Stimulated activated CD4-positive, alpha-beta T cell treated with anti-CD3 and anti-CD28 coated beads, TNF-alpha, amount 100 ng/mL, for 1 hour (primary cell): ENCODE results near the gene ST6GALNAC3.

ENCODE experiments used
- DNase-seq, 3 donors: peaks; one replicate each; pipeline ENCODE4 v3.0.0-alpha.2; 2020; ENCODE audit warnings: low read depth in 3 of 3, low spot score in 1 of 3

The ST6GALNAC3 gene

GRCh38 chr1:76141929-76142328 is 67.4 kb downstream of the ST6GALNAC3 start:
- DNase-seq: no peak

DNA sequence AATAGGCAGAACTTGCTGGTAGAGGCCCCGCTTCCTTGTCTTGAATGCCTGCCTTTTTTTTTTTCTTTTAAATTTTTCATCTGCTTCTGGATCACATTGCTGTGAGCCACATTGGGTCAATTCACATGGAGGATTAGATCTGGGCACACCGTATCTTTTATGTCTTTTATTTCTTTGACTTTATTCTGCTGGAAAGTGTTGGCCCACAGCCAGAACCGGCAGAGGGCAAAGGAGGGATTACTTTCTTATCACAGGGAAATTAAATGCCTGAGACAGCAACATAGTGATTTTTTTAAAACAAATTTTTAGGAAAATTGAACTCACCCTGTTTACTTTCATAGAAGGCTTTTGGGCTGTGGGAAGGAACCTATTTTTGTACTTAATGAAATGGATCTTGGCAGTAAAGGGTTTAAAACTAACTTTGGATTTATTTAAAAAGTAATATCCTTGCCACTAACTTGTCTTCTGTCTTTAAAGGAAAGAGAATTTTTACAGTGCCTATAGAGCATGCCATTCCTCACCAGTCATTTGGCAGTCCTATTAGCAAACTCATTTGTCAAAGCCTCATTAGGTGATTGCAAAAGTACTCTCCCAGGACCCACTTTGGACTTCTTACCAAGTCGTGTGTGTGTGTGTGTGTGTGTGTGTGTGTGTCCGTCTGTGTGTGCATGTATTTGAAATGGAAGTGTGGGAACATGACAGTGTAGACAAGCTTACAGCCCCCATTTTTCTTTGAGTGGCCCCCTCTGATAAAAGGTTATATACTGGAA is 68.4 kb downstream of the ST6GALNAC3 start:
- no peak for DNase-seq

DNA sequence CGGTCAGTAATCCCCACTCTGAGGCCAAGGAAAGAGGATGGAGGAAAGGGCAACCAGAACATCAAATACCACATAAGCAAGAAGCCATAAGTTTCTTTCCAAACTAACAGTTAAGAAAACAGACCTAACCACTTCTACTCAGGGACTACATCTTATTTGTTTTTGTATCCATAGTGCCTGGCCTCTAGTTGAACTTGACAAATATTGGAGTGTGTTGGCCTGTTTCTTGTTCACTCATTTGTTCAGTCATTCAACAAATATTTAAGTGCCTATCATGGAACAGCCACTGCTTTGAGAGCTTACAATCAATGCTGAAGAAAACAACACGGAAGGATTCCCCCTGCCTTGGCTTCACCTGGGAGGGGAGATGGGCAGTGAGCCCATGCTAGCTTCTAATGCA is 69.7 kb downstream of the ST6GALNAC3 start:
- DNase-seq: no peak

GRCh38 chr1:76145332-76145731 is 70.8 kb downstream of the ST6GALNAC3 start:
- no peak for DNase-seq

DNA sequence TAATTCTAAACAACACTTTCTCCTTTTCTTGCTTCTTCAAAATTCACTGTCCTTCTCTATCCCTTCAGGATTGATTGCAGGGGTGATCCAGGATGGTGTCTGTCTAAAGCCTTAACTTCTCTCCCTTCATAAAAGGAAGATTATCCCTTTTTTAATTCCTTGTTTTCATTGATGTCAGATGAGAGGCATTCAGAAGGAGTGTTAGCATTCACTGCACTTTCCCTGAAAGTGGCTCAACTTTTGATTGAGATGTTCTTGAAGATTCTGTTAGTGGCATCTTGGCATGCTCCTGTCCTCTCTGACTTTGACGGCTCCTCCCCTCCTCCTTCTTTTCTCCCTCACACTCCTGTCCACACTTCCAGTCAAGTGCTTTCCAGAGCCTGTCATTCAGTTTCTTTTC is 71.6 kb downstream of the ST6GALNAC3 start:
- DNase-seq: no peak

- DNase-seq: no peak
These were observed 73.4 kb downstream of the ST6GALNAC3 start for GRCh38 chr1:76147917-76148316.

GRCh38 chr1:76148460-76148859 is 73.9 kb downstream of the ST6GALNAC3 start:
- no peak for DNase-seq

DNA sequence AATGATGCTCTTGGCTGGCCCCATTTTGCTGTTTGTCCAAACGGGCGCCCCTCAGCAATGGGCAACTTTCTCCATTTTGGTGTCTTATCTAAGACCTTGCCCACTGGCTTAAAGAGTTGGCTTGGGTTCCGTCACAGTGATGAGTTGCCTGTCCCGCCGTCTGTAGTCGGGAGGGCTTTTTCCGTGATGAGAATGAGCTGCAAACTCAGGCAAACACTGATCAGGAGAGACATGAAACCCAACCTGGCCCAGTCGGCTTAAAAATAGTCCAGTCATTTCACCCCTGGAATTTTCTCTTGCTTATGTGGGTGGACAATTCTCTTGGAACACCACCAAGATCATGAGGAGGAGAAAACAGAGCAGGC is 79.3 kb downstream of the ST6GALNAC3 start:
- no peak for DNase-seq

DNA sequence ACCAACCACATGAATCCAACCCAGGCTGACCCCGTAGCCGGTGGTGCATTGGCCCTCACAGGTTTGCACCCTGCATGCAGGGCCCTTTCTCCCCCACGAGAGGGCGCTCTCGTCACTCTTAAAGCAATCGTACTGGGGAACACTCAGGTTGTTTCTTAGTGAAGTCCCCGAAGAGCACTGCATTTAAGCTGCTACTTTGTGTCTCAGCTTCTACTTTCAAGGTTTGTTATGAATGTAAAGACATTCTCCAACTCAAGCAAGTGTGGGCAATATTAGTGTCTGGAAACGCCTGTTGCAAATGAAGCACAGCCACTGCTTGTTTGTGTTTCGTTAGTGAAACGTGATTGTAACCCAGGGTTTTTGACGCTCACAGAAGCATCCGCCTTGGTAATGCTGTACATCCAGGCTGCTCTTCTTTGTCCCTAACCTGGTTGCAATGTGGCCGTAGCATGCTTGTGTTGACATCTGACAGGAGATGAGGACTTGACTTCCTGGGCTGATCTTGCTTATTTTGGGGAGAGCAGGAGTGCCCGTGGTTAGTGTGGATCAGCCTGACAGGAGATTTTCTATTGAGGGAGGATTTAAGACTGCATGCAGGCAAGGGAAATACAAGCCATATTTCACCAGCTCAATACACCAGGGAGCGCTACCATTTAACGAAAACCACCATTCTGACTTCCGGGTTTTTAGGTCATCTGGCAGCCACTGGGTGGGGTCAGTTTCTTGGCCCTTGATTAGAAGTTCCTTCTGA is 79.8 kb downstream of the ST6GALNAC3 start:
- DNase-seq: peak; percentile 49 to 69 (median 52)

GRCh38 chr1:76156987-76157386 is 82.4 kb downstream of the ST6GALNAC3 start:
- DNase-seq: no peak

DNA sequence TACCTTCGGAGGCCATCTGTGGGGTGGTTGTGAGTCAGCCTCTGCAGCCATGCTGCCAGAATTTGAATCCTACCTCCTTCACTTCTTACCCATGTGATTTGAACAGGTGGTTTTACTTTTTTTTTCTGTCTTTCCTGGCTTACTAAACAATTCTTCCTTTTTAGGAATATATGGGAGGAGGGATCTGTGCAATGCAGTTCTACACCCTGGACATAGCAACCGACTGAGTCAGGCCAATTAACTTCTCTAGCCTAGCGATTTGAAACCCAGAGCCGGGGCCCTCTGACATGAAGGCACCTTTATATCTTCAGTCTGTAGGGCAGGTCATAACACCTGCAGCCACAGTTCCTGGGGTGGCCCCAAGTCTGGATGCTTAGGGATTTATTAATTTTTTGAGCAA is 83.6 kb downstream of the ST6GALNAC3 start:
- no peak for DNase-seq

DNA sequence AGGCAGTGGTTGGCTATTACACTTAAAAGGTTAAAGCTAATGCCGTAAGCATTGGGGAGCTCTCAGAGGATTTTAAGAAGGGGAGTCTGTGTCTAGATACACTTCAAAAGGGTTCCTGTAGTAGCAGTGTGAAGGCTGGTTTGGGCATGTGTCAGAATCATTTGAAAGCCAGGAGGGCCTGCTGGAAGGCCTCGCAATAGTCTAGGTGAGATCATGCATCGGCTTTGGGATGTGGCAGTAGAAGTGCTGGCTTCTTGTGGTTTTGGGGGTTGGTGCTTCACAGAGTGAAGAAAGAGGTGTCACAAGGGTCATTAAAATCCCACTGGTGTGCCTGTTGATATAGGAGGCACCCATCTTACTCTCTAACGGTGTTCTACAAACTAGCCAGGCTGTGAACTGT is 85.7 kb downstream of the ST6GALNAC3 start:
- no peak for DNase-seq

- DNase-seq: no peak
These were observed 86.9 kb downstream of the ST6GALNAC3 start for GRCh38 chr1:76161451-76161850.

DNA sequence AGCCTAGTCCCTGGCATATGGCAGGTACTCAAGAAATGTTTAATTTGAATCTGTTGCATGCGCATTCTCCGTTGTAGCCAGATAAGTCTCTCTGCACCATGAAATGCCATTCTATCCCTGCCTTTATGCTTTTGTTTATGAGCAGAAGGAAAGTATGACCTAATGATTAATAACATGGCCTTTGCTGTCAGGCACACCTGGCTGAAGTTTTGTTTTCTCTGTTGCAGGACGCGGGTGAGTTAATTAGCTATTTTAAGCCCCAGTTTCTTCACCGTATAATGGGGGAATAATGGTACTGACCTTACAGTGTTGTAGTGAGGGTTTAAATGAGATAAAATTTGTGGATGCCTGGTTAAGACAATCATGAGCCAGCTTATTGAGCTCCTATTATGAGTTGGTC is 87.7 kb downstream of the ST6GALNAC3 start:
- DNase-seq: no peak

DNA sequence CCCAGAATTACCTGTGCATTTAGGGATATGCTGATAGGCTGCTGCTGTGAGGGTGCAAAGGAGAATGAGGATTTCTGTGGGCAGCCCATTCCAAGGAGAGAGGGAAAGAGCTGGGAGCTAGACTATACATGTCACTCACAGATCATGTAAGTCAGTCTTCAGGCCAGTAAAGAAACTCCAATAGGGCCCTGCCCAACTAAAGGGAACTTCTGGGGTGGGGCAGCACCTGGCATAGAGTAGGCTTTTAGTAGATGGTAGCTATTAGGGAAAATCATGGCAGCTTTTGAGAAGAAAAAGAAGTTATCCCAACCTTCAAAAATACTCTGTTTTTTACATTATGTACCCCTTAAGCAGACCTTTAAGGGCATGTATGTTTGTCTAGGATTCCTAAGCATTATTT is 89.6 kb downstream of the ST6GALNAC3 start:
- DNase-seq: no peak

DNA sequence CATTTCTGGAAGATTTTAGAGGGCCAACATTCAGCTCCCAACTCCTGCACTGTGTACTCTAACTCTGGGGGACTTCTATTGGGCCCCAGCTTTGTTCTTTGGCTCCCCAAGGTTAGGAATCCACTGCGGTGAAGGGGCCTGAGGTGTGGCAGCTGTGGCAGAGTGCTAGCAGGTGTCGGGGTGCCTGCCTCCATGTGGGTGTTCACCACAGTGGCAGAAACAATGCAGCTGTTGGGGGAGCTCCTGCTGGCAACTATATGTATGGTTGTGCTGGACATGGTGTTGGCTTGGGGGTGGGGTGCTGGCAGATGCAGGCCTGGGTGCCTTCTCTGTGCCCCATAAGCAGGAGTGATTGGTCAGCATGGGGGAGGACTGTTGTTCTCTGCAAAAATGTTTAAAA is 95.5 kb downstream of the ST6GALNAC3 start:
- DNase-seq: no peak

- no peak for DNase-seq
These were observed 96.0 kb downstream of the ST6GALNAC3 start for GRCh38 chr1:76170513-76170912.

DNA sequence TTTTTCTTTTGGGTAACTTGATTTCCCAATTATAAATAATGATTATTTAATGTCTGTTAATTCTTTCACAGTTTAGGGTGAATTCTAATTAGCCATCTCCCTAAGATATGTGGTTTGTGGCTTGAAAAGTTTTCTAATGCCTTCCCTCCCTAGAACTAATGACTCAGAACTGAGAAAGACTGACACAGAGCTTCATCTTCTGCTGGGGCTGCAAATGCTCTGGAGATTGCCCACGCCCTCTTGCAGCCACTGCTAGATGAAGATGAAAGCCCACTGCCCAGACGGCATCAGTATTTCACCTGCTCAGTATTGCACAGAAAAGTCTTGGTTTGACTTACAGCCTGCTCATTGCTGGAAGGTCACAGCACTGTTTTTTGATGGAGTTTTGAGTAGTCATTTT is 101.5 kb downstream of the ST6GALNAC3 start:
- no peak for DNase-seq

GRCh38 chr1:76177615-76178014 is 103.1 kb downstream of the ST6GALNAC3 start:
- no peak for DNase-seq

GRCh38 chr1:76179219-76179698 is 104.7 kb downstream of the ST6GALNAC3 start:
- no peak for DNase-seq

GRCh38 chr1:76185207-76185606 is 110.7 kb downstream of the ST6GALNAC3 start:
- DNase-seq: no peak

- no peak for DNase-seq
These were observed 112.1 kb downstream of the ST6GALNAC3 start for GRCh38 chr1:76186554-76187170.
